ENCODE measurements around the gene APBB2. TPM values are rescaled to one million over a fixed set of nuclear protein-coding genes. Genes with fewer than 3 reads are reported as not detected.
"Not testable (repeated sequence)": the region's sequence is repeated elsewhere in the genome, so short reads cannot be mapped to it uniquely, and the experiment has no call there.

APBB2 gene
- total RNA-seq, 1 experiment from 2014 or later = 17.7 TPM

DNA sequence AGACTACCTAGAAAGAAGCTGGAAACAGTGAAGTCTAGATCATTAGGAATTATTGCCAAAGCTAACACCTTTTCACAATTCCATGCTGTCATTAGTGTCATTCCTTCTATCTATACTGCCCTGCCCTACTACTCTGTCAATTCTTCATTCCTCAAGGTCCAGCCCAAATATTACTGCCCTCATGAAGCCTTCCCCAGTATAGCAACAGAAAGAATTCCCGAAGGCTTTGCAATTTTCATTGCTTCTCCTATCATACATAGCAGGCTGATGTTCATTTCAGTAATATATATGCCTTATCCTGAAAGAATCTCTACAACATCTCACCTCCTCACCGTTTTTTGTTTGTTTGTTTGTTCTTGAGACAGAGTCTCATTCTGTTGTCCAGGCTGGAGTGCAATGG is 63.9 kb downstream of the APBB2 start:
- TF ChIP-seq, protein P1, sequence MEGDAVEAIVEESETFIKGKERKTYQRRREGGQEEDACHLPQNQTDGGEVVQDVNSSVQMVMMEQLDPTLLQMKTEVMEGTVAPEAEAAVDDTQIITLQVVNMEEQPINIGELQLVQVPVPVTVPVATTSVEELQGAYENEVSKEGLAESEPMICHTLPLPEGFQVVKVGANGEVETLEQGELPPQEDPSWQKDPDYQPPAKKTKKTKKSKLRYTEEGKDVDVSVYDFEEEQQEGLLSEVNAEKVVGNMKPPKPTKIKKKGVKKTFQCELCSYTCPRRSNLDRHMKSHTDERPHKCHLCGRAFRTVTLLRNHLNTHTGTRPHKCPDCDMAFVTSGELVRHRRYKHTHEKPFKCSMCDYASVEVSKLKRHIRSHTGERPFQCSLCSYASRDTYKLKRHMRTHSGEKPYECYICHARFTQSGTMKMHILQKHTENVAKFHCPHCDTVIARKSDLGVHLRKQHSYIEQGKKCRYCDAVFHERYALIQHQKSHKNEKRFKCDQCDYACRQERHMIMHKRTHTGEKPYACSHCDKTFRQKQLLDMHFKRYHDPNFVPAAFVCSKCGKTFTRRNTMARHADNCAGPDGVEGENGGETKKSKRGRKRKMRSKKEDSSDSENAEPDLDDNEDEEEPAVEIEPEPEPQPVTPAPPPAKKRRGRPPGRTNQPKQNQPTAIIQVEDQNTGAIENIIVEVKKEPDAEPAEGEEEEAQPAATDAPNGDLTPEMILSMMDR (IDR thresholded peaks at IDR 0.05; ENCODE audit: unreplicated experiment) = no peak
- CTCF ChIA-PET = no interaction called here
- Mint-ChIP-seq H3K4me1 (ENCODE audit: low read depth, unreplicated experiment) (no peaks in the 10 kb centered on the region), H3K27me3 (ENCODE audit: unreplicated experiment) (no peaks in the 10 kb centered on the region), H3K4me3 (ENCODE audit: low read depth, unreplicated experiment) (no peak overlapping the region), H3K36me3 (ENCODE audit: insufficient read depth, unreplicated experiment) (no peaks in the 10 kb centered on the region), H3K9me3 (ENCODE audit: low read depth, unreplicated experiment) (no peaks in the 10 kb centered on the region), H3K27ac (ENCODE audit: unreplicated experiment) (no peak overlapping the region)
- intact Hi-C loops (cut with micrococcal nuclease; ENCODE audit: unreplicated experiment) = no loop called here
- no TSS peak for BruUV-seq (replicated peaks)
- DNase-seq = no peak

DNA sequence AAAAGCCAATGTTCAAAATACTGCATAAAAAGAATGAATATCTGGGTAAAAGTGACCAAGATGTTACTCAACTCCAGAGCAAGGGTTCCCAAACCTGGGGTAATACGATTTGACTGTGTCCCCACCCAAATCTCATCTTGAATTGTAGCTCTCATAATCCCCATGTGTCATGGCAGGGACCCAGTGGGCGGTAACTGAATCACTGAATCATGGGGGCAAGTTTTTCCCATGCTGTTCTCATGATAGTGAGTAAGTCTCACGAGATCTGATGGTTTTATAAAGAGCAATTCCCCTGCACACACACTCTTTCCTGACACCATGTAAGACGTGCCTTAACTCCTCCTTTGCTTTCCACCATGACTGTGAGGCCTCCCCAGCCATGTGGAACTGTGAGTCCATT is 64.8 kb downstream of the APBB2 start:
- DNase-seq; BruUV-seq (replicated peaks); H3K9me3 Mint-ChIP-seq (ENCODE audit: low read depth, unreplicated experiment); intact Hi-C loops (cut with micrococcal nuclease; ENCODE audit: unreplicated experiment); H3K4me3 Mint-ChIP-seq (ENCODE audit: low read depth, unreplicated experiment); H3K27me3 Mint-ChIP-seq (ENCODE audit: unreplicated experiment); CTCF ChIA-PET; H3K36me3 Mint-ChIP-seq (ENCODE audit: insufficient read depth, unreplicated experiment); H3K27ac Mint-ChIP-seq (ENCODE audit: unreplicated experiment); H3K4me1 Mint-ChIP-seq (ENCODE audit: low read depth, unreplicated experiment): not testable (repeated sequence)

DNA sequence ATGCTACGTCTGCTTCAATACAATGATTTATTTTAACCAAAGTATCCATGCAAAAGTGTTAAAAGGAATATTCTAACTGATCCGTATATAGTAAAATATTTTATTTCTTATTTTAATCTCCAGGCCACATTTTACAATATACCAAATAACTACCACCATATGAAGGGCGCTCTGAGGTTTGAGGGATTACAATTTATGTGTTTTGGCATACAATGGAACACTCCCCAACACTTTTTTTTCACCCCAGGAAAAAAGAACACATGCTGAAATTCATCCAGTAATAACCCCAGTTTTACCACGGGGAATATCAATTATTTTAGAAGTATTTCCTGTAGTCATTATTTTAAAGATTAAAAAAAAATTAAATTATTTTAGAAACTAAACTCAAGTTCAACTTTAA is 65.4 kb downstream of the APBB2 start:
- no peaks in the 10 kb centered on the region for H3K27me3 Mint-ChIP-seq (ENCODE audit: unreplicated experiment)
- CTCF ChIA-PET = no interaction called here
- no peaks in the 10 kb centered on the region for H3K36me3 Mint-ChIP-seq (ENCODE audit: insufficient read depth, unreplicated experiment)
- H3K27ac Mint-ChIP-seq (ENCODE audit: unreplicated experiment) = no peak overlapping the region
- H3K9me3 Mint-ChIP-seq (ENCODE audit: low read depth, unreplicated experiment) = no peaks in the 10 kb centered on the region
- no peaks in the 10 kb centered on the region for H3K4me1 Mint-ChIP-seq (ENCODE audit: low read depth, unreplicated experiment)
- intact Hi-C loops (cut with micrococcal nuclease; ENCODE audit: unreplicated experiment) = no loop called here
- no peak for DNase-seq
- H3K4me3 Mint-ChIP-seq (ENCODE audit: low read depth, unreplicated experiment) = no peak overlapping the region
- BruUV-seq (replicated peaks) = no TSS peak
- TF ChIP-seq, protein P1 (IDR thresholded peaks at IDR 0.05; ENCODE audit: unreplicated experiment) = no peak

DNA sequence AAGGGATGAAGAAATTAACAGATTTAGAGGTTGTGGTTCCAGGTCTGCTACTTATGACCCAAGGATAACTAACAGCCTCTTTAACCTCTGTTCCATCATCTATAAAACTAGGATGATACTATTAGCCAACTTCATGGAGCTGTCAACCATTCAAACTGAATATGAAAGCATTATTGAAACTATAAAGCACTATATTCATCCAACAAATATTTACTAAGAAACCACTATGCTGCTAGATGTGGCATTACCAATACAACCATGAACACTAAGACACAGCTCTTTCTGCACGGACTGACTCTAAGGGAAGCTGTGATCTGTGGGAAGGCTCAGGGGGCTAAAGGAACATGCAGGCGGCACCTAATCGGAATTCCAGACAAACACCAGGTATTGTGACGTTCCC is 66.0 kb downstream of the APBB2 start:
- DNase-seq = no peak
- Mint-ChIP-seq H3K9me3 (ENCODE audit: low read depth, unreplicated experiment) (no peaks in the 10 kb centered on the region), H3K27ac (ENCODE audit: unreplicated experiment) (no peak overlapping the region), H3K36me3 (ENCODE audit: insufficient read depth, unreplicated experiment) (no peaks in the 10 kb centered on the region), H3K4me3 (ENCODE audit: low read depth, unreplicated experiment) (no peak overlapping the region), H3K4me1 (ENCODE audit: low read depth, unreplicated experiment) (no peaks in the 10 kb centered on the region), H3K27me3 (ENCODE audit: unreplicated experiment) (no peaks in the 10 kb centered on the region)
- CTCF ChIA-PET = no interaction called here
- intact Hi-C loops (cut with micrococcal nuclease; ENCODE audit: unreplicated experiment) = no loop called here
- BruUV-seq (replicated peaks) = no TSS peak
- TF ChIP-seq, protein P1 (IDR thresholded peaks at IDR 0.05; ENCODE audit: unreplicated experiment) = no peak

DNA sequence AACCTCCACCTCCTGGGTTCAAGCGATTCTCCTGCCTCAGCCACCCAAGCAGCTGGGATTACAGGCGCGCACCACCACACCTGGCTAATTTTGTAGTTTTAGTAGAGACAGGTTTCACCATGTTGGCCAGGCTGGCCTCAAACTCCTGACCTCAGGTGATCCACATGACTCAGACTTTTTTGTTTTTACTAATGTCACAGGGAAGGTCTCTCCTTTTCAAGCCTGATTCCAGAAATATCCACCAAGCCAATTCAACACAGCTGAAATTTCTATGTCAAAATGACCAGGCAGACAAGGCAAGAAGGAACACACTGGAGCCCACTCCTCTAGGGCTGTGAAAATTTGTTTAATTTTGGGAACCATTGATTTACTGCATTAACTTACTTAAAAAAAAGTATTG is 66.8 kb downstream of the APBB2 start:
- H3K9me3 Mint-ChIP-seq (ENCODE audit: low read depth, unreplicated experiment); H3K4me1 Mint-ChIP-seq (ENCODE audit: low read depth, unreplicated experiment); intact Hi-C loops (cut with micrococcal nuclease; ENCODE audit: unreplicated experiment); H3K27ac Mint-ChIP-seq (ENCODE audit: unreplicated experiment); BruUV-seq (replicated peaks); DNase-seq; H3K36me3 Mint-ChIP-seq (ENCODE audit: insufficient read depth, unreplicated experiment); H3K4me3 Mint-ChIP-seq (ENCODE audit: low read depth, unreplicated experiment); H3K27me3 Mint-ChIP-seq (ENCODE audit: unreplicated experiment); CTCF ChIA-PET: not testable (repeated sequence)
